SHP77 treated with DMSO at 0.1 percent for 48 hours (cell line): ENCODE data around the gene LRRN1.
"Not testable (repeated sequence)": the region's sequence is repeated elsewhere in the genome, so short reads cannot be mapped to it uniquely, and the experiment has no call there.

Source experiments
- DNase-seq: peaks from one replicate; lab custom pipeline; 2025; lab: John Stamatoyannopoulos, UW

Gene LRRN1

DNA sequence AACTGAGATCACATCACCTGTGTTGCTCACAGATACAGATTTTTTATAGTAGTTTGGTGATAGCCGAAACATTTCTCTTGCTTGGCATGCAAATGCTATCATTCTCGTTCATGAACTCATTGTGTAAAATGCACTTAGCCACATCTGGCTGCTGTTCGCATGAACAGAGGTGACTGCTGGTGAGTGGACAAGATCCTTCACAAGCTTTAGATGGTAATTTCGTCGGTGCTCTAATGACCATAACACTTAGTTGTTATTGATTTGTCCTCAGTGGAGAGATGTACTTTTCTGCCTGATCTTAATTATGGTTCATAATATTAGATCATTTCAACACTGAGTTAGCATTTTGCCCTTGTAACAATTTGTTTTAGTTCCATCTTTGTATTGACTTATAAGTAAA lies 13.8 kb downstream of the LRRN1 start:
- no peak for DNase-seq

DNA sequence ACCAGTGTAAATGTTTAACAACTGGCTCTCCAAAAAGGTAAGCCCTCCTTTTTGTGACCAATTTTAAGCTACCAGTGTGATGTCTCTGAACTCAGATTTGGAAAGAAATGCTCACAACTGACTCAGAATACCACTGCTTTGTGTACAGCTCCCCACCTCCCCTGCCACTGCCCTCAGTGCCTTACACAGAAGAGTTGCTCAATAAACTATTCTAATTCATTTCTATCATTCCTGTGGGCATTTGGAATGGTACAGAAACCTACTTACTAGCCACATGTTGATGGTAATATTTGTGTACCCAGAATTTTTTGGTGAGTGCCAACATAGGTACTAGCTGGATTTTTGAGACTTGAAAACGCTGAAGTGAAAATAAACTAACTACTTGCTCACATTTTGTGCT lies 16.0 kb downstream of the LRRN1 start:
- DNase-seq: no peak

DNA sequence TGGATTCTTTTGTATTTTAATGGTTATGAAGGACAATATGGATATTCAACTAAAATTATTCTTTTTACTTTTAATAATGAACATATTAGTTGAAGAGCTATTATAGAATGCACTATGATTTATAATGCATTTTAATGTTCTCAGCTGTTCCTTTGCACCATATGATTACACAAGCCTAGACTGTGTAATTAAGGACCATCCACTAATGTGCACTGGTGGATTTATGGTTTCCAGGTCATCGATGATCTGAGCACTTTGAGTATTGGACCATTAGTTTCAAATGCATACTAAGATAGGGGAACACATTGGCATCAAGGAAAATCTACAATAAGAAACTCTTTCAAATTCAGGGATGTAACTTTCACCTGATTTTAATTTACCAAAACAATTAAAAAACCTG lies 16.8 kb downstream of the LRRN1 start:
- DNase-seq: no peak

DNA sequence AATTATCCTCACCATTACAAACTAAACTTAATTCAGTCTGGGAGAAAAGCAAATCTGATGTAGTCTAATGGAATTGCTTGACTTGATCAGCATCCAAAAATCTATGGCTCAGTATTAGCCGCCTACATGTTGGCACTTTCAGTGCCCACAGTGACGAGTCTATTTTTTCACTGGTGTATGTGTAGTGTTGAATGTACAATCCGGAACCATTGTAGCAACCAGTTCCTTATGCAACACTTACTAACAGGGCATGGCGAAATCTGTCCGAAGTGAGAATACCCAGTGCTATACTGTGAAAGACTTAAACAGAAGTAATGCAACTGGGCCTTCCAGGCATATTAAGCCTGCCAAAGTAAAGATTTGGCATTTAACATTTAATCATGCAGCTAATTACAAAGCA lies 18.6 kb downstream of the LRRN1 start:
- DNase-seq: no peak

DNA sequence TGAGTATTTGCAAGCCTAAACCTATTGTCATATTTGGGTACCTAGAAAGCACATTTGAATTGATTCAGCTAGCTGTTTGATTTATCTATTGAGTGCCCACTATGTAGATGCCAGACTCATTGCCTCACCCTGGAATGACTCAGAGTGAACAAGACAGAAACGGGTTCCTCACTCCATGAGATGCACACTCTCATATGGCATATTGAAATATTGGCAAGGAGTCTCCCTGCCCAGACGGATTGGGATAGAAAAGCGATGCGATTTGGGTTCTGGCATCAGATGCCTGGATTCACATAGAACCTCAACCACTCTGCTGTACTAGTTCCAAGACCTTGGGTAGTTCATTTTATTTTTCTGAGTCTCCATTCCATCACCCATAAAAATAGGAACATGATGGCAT lies 22.5 kb downstream of the LRRN1 start:
- DNase-seq: no peak

DNA sequence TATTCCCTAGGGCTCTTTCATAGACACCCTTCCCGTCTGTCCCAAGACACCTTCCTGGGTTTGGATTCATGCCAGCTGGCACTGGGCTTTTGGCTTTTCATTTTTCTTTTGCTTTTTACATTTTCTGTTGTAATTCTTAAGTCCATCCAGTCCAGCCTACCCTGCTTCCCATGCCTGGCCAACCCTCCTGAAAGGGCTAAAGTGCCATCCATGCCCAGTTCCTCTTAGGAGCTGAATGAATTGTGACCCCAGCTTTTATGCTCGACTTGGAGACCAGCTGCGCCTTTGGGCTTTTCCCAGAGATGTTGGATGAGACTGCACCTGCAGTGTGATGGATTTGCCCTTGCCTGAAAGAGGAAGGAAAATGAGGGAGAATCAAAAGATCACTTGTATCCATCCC lies 25.8 kb downstream of the LRRN1 start:
- no peak for DNase-seq

DNA sequence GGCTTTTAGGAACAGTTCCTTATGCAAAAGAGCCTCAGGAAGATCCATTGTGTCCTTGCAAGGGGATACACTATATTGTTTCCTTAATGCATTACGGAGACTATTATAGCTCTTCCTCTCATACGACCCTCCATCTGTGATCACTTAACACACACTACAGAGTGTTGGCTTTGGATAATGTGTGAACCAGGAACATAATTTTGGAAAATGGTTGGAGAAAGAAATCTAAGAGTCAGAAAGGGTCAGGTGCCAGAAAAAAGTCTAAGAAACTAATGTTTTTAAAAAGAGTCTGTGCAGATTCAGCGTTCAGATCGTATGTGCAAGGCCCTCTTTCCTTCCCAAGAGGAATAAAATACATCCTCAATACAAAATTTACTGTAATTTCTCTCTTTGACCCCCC lies 27.3 kb downstream of the LRRN1 start:
- no peak for DNase-seq

DNA sequence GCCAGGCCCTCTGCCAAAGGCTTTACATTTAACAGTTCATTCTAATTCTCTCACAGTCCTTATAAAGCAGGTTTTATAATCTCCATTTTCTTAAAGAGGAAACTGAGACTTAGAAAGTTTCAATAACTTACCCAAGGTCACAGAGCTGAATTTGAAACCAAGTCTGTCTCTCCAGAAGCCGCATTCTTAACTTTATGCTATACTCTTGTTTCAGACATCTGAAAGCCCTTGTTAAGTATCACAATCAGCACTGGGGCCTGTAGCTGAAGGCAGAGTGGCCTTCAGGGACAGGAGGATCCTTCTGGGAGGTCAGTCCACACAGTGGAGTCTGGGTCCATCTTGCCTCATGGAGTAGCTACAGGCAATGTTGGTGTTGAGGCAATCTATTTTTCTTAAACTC lies 27.9 kb downstream of the LRRN1 start:
- no peak for DNase-seq

DNA sequence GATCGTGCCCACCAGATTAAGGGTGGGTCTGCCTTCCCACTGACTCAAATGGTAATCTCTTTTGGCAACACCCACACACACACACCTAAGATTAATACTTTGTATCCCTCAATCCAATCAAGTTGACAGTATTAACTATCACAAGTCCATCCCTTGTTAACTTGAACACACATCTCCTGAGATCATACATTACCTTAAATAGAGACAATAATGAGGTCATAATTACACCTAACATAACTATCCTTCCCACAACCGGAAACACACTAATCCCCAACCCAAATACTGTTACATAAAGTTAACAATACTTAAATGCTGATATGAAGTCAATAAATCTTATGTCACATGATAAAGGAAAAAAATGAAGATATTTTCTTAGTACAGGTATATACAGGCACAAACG lies 29.2 kb downstream of the LRRN1 start:
- DNase-seq: not testable (repeated sequence)

DNA sequence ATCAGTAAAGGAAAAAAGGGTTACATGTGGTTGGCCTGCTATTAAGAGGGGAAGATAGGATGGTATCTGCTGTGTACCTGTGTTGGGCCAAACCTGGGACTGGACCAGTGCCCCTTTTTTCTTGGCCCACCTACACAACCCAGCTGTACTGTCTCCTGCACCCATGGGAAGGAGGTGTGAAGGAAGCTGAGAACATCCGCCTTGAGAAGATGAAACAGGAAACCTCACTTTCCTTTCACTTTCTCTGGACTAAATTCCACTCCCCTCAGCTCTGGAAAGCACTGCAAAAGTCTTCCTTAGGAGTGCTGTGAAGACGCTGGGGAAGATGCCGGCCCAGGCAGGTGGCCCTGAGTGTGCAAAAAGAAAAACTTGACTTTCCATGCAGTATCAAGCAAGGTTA lies 37.6 kb downstream of the LRRN1 start:
- no peak for DNase-seq

DNA sequence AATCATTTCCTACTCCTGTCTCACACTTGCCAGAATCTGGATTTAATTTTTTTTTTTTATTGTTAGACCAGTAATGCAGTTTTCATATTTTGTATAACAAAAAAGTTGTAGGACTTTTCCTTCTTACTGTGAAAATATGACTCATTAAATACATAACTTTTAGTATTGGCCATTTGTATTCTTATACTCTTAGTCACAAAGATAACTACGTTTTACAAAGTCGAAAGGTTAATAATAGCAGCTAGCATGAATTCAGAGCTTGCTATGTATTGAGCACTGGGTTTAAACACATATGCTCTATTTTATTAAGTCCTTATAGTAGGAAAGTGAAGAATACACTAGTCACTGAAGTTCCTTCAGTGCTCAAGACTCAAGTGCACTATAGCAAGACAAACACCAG lies 43.1 kb downstream of the LRRN1 start:
- no peak for DNase-seq

DNA sequence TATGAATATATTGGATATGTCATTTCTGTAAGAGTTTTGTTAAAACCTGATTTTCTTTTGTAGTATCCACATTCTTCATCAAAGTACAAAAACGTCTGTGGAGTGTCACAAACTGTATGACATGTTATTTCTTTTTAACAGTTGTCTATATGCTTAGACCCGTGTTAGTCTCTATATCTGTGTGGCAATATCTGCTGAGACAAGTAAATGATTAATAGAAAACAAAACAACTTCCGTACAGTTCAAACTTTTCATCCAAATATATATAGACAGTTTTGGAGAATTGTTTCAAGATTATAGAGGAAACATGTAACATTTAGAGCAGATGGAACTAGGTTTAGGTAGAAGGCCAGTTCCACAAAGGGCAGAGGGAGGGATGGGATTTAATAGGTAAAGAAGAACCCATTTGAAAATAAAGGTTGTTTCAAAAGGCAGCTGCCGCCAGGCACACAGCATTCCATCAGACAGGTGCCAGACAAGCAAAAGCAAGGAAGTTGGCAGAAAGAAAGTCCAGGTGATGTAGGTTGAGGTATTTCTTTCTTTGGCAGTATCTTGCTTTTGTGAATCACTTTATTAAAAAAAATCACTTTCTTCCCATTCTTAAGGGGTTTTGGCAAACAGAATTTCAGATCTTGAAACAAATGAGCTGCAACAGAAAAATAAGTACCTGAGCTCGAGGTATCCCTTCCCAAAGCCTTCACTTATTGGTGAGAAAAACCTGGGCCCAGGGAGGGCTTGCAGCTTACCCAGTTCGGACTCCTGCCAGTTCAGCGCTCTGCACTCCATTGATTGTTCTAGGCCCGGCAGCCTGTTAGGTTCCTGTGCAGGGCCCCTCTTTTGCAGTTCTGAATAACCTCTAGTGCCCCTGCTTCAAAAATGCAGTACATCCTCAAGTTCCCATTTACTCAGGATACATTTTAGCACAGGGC lies 49.0 kb downstream of the LRRN1 start:
- no peak for DNase-seq

DNA sequence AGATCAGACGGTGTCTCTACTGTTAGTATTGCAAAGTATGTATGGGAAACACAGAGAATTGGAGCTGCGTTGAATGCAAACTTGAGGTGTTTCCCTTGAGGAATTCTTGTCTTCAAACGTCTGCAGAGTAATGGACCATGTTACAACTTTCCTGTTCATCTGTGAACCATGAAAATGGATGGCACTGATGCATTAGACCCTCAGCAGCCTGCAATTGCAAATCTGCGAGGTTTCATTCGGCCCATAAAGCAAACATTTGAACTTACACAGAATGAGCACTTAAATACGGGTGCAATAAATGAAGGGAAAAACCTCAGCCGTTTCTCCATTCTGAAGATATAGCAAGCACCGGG lies 49.7 kb downstream of the LRRN1 start:
- DNase-seq: no peak

DNA sequence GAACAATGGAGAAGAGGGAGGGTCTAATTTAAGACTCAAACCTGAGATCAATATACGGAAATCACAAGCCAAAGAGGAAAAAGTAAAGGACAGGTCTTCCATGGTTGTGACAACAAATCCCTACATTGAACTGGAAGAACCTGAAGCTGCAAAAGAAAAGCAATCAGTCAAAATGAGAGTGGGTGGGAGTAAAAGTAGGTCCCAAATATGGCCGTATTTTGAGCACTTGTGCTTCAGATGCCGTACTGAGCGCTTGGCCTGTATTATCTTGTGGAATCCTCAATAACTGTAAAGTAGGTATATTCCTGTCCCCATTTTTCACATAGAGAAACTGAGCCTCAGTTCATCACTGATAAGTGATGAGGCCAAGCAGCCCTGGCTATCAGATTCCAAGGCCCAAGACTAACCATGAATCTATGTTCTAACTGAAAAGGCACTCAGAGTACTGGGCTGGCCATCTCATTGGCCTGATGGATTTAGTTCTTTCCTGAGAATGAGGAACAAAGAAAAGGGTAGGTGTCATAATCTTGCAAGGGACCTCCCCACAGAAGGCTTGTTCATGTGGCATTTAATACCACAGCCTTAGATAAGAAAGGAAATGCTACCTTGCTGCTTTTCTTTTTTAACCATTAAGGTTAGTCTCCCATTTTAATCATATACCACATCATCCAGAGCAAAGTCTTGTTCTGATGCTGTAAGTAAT lies 52.5 kb downstream of the LRRN1 start:
- no peak for DNase-seq

DNA sequence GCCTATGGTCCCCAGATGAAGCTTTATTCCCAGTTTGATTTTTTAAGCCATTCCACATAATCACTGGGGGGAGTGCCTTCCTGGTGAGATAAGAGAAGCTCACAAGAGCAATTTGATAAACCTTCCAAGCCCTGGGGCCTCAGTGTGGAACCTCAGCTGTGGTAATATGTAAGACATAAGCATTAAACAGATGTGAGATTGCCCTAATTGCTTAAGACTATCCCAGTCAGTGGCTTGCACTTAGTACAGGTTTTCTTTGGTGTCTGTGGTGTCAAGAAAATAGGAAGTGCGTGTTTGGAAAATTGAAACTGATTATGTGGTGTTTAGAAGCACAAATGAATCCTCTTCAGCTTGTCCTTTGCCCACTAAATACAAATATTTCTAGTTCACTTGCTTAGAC lies 54.3 kb downstream of the LRRN1 start:
- no peak for DNase-seq

DNA sequence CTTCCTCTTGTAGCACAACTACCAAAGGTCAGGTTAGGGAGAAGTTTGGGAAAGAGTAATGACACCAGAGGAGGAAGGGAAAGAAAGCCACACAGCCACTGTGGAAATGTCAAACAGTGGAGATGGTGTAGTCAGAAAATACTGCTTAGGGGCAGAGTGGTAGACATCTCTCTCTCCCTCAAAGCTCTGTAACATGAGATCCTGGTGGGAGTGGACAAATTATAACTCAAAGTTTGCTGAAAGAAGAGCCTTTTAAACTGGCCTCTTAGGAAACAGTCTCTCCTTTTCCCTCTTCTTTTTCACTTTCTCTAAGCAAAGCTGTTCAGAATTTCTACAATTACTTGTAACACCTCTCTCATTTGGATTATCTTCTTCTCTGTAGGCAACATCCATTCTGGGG lies 55.8 kb downstream of the LRRN1 start:
- DNase-seq: no peak

DNA sequence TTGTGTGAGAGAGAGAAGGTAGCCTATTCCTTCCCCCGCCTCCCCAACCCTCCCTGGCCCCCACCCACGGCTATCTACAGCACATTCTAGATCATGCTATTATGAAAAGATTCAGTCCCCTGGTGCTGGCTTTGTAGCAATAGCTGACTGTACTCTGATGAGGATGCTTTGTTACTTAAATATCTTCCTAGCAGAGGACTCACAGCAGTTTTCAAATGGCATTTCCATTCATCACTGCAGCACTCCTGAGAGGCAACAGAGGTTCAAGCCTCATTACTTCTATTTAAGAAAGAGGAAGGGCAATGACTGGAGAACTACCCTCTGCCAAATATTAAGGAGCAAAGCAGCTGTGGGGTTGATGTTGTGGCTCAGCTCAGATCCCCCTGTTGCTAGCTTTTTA lies 61.0 kb downstream of the LRRN1 start:
- no peak for DNase-seq

DNA sequence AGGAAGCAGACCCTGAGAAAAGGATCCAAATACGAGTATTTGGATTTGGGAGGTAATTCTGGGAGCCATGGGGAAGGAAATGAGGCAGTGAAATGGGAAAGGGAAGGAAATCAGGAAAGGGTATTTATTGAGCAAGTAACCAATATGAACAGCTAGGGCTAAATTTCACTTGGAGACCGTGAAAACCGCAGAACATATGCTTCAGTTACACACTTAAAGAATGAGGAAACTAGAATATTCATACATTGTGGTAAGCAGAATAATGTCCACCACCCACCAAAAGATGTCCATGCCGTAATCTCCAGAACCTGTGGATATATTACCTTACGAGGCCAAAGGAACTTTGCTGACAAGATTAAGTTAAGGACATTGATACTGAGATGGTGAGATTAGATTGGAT lies 63.3 kb downstream of the LRRN1 start:
- DNase-seq: no peak

DNA sequence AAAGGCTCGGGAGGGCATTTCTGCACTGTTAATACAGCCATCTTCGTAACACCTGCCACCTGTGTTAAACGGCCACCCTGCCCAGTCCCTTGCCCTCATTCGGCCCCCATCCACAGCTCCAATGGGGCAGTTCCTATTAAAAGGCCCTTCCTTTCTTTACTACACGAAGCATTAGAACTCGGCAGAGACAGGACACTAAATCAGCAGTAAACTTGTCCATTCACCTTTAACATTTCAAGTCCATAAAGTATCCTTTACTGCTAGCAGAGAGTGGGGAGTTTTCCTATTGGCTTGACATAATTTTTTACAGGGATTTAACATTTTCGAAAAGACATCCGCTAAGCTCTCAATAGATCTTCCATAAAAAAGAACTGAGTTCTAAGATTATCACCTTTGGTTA lies 76.3 kb downstream of the LRRN1 start:
- DNase-seq: no peak

DNA sequence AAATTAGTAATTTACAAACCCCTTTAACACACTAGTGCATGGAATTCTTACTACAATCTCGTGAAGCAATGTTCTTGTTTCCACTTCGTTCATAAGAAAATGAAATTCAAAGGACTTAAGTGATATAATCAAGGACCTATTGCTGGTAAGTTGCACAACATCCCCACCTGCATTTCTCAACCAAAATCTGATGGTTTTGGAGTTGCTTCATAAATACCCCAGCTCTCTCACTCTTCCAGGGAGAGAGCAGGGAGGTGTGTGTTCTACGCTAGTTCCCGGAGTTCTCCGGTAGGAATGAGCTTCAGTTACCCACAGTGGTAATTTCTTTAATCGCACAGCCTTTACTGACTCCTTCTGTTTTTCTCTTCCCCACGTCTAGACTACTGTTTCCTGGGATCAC lies 81.8 kb downstream of the LRRN1 start:
- DNase-seq: no peak

DNA sequence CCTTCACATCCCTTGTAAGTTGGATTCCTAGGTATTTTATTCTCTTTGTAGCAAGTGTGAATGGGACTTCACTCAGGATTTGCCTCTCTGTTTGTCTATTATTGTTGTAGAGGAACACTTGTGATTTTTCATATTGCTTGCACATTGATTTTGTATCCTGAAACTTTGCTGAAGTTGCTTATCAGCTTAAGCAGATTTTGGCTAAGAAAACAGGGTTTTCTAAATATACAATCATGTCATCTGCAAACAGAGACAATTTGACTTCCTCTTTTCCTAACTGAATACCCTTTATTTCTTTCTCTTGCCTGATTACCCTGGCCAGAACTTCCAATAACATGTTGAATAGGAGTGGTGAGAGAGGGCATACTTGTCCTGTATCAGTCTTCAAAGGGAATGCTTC lies 88.1 kb downstream of the LRRN1 start:
- DNase-seq: not testable (repeated sequence)

DNA sequence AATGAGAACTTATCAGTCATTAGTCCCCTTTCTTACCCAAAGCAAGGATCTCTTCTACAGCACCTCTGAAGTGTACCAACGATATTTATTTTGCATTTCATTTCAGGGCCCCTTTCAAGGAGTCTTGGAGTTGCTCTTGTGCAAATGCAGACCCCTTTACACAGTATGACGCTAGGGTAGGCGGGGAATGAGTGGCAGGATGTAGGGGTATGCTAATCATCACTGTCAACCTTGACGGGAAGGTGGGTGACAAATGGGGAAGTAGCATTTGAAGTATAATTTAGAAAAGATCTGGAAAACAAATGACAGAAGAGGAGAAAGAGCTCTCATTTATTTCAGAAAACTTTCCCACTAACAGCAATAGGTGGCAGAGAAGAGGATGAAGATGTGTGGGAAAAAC lies 94.4 kb downstream of the LRRN1 start:
- DNase-seq: no peak
